ENCODE data around the gene IFI44. TPM values are rescaled to one million over a fixed set of nuclear protein-coding genes. Genes with fewer than 3 reads are reported as not detected.

The IFI44 gene
- total RNA-seq, 4 donors from 2014 or later = 2.6 to 3.1 (median 2.8) TPM

DNA sequence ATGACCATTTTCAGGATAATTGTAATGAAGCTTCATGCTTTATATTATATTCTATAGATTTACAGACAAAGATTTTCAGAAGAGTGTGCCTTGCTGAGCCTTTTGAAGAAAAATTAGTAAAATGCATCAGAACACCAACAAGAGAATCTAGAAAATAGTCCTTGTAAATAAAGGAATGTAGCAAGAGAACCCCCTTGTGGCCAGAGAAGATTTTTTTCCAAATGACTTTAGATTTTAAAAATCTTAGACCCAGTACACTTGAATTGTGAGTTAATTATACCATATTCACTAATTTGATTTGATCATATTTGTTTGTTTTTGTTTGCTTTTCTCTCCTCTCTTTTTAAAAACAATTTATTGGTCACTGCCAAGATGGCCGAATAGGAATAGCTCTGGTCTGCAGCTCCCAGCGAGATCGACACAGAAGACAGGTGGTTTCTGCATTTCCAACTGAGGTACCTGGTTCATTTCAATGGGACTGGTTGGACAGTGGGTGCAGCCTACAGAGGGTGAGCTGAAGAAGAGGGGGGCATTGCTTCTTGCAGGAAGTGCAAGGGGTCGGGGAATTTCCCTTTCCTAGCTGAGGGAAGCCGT lies 42.2 kb upstream of the IFI44 start:
- Histone ChIP-seq H3K27me3 (no peaks in the 10 kb centered on the region), H3K36me3 (no peaks in the 10 kb centered on the region), H3K27ac (no peak overlapping the region), H3K4me3 (no peak overlapping the region), H3K9me3 (no peaks in the 10 kb centered on the region), H3K4me1 (no peaks in the 10 kb centered on the region)
- ATAC-seq (no peak), DNase-seq (no peak)
- in situ Hi-C loops (cut with MboI; ENCODE audit: low sequenced_read_pairs in 4 of 4) = loop anchor here in 2 of 4 donors (5.0 to 25.0 kb wide), 3 partner anchors 473 to 620 kb away; partner anchors contain the start of gene FUBP1 (in 1 of the 2)
- intact Hi-C loops (cut with DNase I; ENCODE audit: low total_unique reads) = loop anchor here (1.0 kb wide), 1 partner anchor 462 kb away; no protein-coding TSS in a partner anchor
- TF ChIP-seq, protein P1, sequence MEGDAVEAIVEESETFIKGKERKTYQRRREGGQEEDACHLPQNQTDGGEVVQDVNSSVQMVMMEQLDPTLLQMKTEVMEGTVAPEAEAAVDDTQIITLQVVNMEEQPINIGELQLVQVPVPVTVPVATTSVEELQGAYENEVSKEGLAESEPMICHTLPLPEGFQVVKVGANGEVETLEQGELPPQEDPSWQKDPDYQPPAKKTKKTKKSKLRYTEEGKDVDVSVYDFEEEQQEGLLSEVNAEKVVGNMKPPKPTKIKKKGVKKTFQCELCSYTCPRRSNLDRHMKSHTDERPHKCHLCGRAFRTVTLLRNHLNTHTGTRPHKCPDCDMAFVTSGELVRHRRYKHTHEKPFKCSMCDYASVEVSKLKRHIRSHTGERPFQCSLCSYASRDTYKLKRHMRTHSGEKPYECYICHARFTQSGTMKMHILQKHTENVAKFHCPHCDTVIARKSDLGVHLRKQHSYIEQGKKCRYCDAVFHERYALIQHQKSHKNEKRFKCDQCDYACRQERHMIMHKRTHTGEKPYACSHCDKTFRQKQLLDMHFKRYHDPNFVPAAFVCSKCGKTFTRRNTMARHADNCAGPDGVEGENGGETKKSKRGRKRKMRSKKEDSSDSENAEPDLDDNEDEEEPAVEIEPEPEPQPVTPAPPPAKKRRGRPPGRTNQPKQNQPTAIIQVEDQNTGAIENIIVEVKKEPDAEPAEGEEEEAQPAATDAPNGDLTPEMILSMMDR (IDR thresholded peaks at IDR 0.05 in 4 of 5, conservative IDR thresholded peaks at IDR 0.05 in 1 of 5) = peak in 4 of 5 experiments; percentile 19 to 48 (median 31)
- TF ChIP-seq POLR2A (IDR thresholded peaks at IDR 0.05) = no peak

DNA sequence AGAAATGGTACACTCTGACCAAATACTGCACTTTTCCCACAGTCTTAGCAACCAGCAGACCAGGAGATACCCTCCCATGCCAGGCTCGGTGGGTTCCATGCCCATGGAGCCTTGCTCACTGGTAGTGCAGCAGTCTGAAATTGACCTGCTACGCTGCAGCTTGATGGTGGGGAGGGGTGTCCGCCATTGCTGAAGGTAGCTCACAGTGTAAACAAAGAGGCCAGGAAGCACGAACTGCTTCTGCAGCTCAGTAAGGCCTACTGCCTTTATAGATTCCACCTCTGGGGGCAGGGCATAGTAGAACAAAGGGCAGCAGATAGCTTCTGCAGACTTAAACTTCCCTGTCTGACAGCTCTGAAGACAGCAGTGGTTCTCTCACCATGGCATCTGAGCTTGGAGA lies 41.7 kb upstream of the IFI44 start:
- in situ Hi-C loops (cut with MboI; ENCODE audit: low sequenced_read_pairs in 4 of 4) (loop anchor here in 2 of 4 donors (5.0 to 25.0 kb wide), 3 partner anchors 473 to 621 kb away; partner anchors contain the start of gene FUBP1 (in 1 of the 2)), intact Hi-C loops (cut with DNase I; ENCODE audit: low total_unique reads) (loop anchor here (1.0 kb wide), 1 partner anchor 463 kb away; no protein-coding TSS in a partner anchor)
- no peak for DNase-seq
- Histone ChIP-seq H3K9me3 (no peaks in the 10 kb centered on the region), H3K27me3 (no peaks in the 10 kb centered on the region), H3K36me3 (no peaks in the 10 kb centered on the region), H3K4me3 (no peak overlapping the region), H3K27ac (no peak overlapping the region), H3K4me1 (no peaks in the 10 kb centered on the region)
- TF ChIP-seq, protein P1 (IDR thresholded peaks at IDR 0.05 in 4 of 5, conservative IDR thresholded peaks at IDR 0.05 in 1 of 5) = no peak
- TF ChIP-seq POLR2A (IDR thresholded peaks at IDR 0.05) = no peak
- ATAC-seq = no peak

DNA sequence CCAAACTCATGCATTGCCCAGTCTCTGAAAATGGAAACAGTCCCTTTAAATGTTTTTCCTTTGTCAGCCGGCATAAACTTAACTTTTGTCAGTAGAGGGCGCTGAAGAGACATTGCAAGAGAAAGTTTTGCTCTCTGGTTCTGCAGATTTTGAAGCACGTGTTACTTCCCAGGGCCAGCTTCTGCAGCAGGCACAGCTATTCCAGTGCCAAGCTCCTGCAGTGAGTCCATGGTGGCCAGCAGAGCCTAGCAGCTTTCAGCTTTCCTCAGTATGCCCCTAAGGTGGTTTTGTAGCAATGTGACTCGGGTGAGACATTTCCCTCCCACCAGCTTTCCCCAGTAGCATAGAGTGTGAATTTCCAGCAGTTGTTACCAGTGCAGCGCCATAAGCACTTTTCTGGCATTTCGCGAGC lies 32.0 kb upstream of the IFI44 start:
- Histone ChIP-seq H3K27me3 (no peaks in the 10 kb centered on the region), H3K4me1 (peaks cover 16 to 23% of the 10 kb centered on the region in 2 donors), H3K36me3 (no peaks in the 10 kb centered on the region), H3K4me3 (no peak overlapping the region), H3K9me3 (no peaks in the 10 kb centered on the region), H3K27ac (peak overlapping the region in 2 of 4 donors; percentile 25 to 70)
- DNase-seq (peak; percentile 41 to 69), ATAC-seq (peak; percentile 81 to 94)
- intact Hi-C loops (cut with DNase I; ENCODE audit: low total_unique reads) = loop anchor here (1.0 kb wide), 1 partner anchor 59 kb away; no protein-coding TSS in a partner anchor
- TF ChIP-seq, protein P1 (IDR thresholded peaks at IDR 0.05 in 4 of 5, conservative IDR thresholded peaks at IDR 0.05 in 1 of 5) = peak; percentile 63 to 90 (median 75)
- no peak for TF ChIP-seq POLR2A (IDR thresholded peaks at IDR 0.05)
- in situ Hi-C loops (cut with MboI; ENCODE audit: low sequenced_read_pairs in 4 of 4) = loop anchor here in 2 of 4 donors (5.0 to 25.0 kb wide), 2 partner anchors 55 to 630 kb away; partner anchors contain the start of gene FUBP1 (in 1 of the 2)

DNA sequence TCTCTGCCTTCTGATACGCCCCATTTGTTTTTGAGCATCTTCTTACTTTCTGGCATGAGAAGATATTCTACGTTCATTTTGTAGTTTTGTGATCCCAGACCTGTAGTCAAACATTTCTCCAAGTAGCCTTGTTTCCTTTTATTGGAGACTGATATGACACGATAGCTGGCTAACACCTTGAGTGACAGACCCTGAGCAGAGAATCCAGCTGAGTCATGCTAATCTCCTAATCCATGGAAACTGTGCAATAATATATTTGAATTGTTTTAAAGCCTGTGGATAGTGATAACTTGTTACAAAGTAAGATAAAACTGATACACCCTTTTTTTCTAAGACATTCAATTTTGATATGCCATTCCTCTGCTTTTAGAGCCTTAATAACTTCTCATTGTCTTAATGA lies 30.6 kb upstream of the IFI44 start:
- DNase-seq (no peak), ATAC-seq (no peak)
- H3K4me3 ChIP-seq = peak overlapping the region; percentile 25 to 69 (median 42)
- peaks cover 16 to 23% of the 10 kb centered on the region in 2 donors for H3K4me1 ChIP-seq
- no peaks in the 10 kb centered on the region for H3K9me3 ChIP-seq
- TF ChIP-seq POLR2A (IDR thresholded peaks at IDR 0.05) = no peak
- TF ChIP-seq, protein P1 (IDR thresholded peaks at IDR 0.05 in 4 of 5, conservative IDR thresholded peaks at IDR 0.05 in 1 of 5) = no peak
- in situ Hi-C loops (cut with MboI; ENCODE audit: low sequenced_read_pairs in 4 of 4) (loop anchor here in 2 of 4 donors (5.0 to 25.0 kb wide), 2 partner anchors 53 to 632 kb away; partner anchors contain the start of gene FUBP1 (in 1 of the 2)), intact Hi-C loops (cut with DNase I; ENCODE audit: low total_unique reads) (no loop called here)
- H3K27ac ChIP-seq = peak overlapping the region; percentile 70 to 82 (median 76)
- H3K27me3 ChIP-seq = no peaks in the 10 kb centered on the region
- H3K36me3 ChIP-seq = no peaks in the 10 kb centered on the region

All from gastrocnemius medialis (tissue), 4 donors.